Measurements from ENCODE around the gene CAMTA1. TPM values are rescaled to one million over a fixed set of nuclear protein-coding genes. Genes with fewer than 3 reads are reported as not detected.

CAMTA1 gene
- total and polyA plus RNA-seq, 4 donors, result 48.1 to 140 (median 52.3) TPM

DNA sequence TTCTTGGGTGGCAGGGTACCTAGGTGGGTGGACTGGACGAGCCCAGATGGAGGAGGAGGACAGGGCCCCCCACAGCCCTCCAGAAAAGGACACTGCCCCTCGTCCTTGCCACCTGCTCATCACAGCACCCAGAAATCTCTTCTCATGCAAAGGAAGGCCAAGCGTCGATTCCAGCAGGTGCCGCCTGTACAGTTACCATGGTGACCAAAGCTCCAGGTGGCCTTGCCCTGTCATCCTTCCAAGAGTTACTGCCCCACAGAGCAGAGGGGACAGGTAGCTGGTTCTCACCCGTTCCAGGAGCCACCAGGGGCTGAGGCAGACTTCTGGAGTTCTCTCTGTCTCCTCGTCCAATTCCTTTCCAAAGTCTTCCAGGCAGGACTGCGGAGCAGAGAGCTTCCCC is 865.9 kb downstream of the CAMTA1 start:
- H3K36me3 ChIP-seq (ENCODE audit: control insufficient read depth in 4 of 4, insufficient read depth in 4 of 4, low read length in 4 of 4), result no peaks in the 10 kb centered on the region
- H3K9ac ChIP-seq (ENCODE audit: insufficient read depth in 1 of 2, low read length in 2 of 2), result no peak overlapping the region
- H3K9me3 ChIP-seq (ENCODE audit: control insufficient read depth in 4 of 4, insufficient read depth in 3 of 4, low read length in 3 of 4), result no peaks in the 10 kb centered on the region
- DNase-seq (no peak), ATAC-seq (ENCODE audit: insufficient read depth, low FRiP score) (no peak)
- 92 to 93% methylated on average over 8 of the region's 8 CpGs for WGBS, 2 donors
- no peak overlapping the region for H3K4me3 ChIP-seq
- no peak overlapping the region for H3K27ac ChIP-seq (ENCODE audit: low read depth in 1 of 2, low read length in 1 of 2)
- TF ChIP-seq, protein P1, sequence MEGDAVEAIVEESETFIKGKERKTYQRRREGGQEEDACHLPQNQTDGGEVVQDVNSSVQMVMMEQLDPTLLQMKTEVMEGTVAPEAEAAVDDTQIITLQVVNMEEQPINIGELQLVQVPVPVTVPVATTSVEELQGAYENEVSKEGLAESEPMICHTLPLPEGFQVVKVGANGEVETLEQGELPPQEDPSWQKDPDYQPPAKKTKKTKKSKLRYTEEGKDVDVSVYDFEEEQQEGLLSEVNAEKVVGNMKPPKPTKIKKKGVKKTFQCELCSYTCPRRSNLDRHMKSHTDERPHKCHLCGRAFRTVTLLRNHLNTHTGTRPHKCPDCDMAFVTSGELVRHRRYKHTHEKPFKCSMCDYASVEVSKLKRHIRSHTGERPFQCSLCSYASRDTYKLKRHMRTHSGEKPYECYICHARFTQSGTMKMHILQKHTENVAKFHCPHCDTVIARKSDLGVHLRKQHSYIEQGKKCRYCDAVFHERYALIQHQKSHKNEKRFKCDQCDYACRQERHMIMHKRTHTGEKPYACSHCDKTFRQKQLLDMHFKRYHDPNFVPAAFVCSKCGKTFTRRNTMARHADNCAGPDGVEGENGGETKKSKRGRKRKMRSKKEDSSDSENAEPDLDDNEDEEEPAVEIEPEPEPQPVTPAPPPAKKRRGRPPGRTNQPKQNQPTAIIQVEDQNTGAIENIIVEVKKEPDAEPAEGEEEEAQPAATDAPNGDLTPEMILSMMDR (IDR thresholded peaks at IDR 0.05; ENCODE audit: control extremely low read depth, extremely low read depth), result no peak
- H3K27me3 ChIP-seq (ENCODE audit: control insufficient read depth in 3 of 3, insufficient read depth in 3 of 3, low read length in 2 of 3), result peaks cover 0 to 2% (median 0%) of the 10 kb centered on the region in 3 donors
- peaks cover 0 to 12% (median 0%) of the 10 kb centered on the region in 5 donors for H3K4me1 ChIP-seq (ENCODE audit: control insufficient read depth in 5 of 5, insufficient read depth in 5 of 5, low read length in 5 of 5)

DNA sequence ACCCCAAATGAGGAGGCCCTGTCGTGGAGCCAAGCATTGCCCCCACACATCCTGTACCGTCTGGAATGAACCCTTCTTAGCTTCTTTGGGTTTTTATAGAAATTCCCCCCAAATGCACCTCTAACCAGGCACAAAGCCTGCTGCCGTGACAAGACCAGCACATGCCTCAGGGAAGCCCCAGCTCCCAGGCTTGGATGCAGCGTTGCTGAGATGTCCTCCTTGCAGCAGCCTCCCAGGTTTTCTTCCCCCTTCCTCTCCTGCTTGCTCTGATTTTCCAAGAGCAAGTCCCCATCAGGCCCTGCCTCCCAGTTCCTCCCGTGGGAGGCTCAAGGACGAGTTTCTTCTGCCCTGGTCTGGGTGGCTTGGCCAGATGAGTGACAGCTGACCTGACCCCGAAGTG is 866.8 kb downstream of the CAMTA1 start:
- DNase-seq (no peak), ATAC-seq (ENCODE audit: insufficient read depth, low FRiP score) (no peak)
- 60 to 68% methylated on average over 7 of the region's 7 CpGs for WGBS, 2 donors
- Histone ChIP-seq H3K27me3 (ENCODE audit: control insufficient read depth in 3 of 3, insufficient read depth in 3 of 3, low read length in 2 of 3) (peaks cover 0 to 2% (median 0%) of the 10 kb centered on the region in 3 donors), H3K27ac (ENCODE audit: low read depth in 1 of 2, low read length in 1 of 2) (no peak overlapping the region), H3K4me3 (no peak overlapping the region), H3K9me3 (ENCODE audit: control insufficient read depth in 4 of 4, insufficient read depth in 3 of 4, low read length in 3 of 4) (no peaks in the 10 kb centered on the region), H3K9ac (ENCODE audit: insufficient read depth in 1 of 2, low read length in 2 of 2) (no peak overlapping the region), H3K4me1 (ENCODE audit: control insufficient read depth in 5 of 5, insufficient read depth in 5 of 5, low read length in 5 of 5) (peaks cover 0 to 12% (median 0%) of the 10 kb centered on the region in 5 donors), H3K36me3 (ENCODE audit: control insufficient read depth in 4 of 4, insufficient read depth in 4 of 4, low read length in 4 of 4) (no peaks in the 10 kb centered on the region)
- TF ChIP-seq, protein P1 (IDR thresholded peaks at IDR 0.05; ENCODE audit: control extremely low read depth, extremely low read depth), result no peak

GRCh38 chr1:7652515-7653098 is 867.4 kb downstream of the CAMTA1 start:
- Histone ChIP-seq H3K36me3 (ENCODE audit: control insufficient read depth in 4 of 4, insufficient read depth in 4 of 4, low read length in 4 of 4) (no peaks in the 10 kb centered on the region), H3K4me3 (no peak overlapping the region), H3K4me1 (ENCODE audit: control insufficient read depth in 5 of 5, insufficient read depth in 5 of 5, low read length in 5 of 5) (peaks cover 0 to 12% (median 0%) of the 10 kb centered on the region in 5 donors), H3K9ac (ENCODE audit: insufficient read depth in 1 of 2, low read length in 2 of 2) (no peak overlapping the region), H3K27me3 (ENCODE audit: control insufficient read depth in 3 of 3, insufficient read depth in 3 of 3, low read length in 2 of 3) (peaks cover 0 to 2% (median 0%) of the 10 kb centered on the region in 3 donors), H3K27ac (ENCODE audit: low read depth in 1 of 2, low read length in 1 of 2) (no peak overlapping the region), H3K9me3 (ENCODE audit: control insufficient read depth in 4 of 4, insufficient read depth in 3 of 4, low read length in 3 of 4) (no peaks in the 10 kb centered on the region)
- 68 to 77% methylated on average over 12 of the region's 12 CpGs for WGBS, 2 donors
- DNase-seq (no peak), ATAC-seq (ENCODE audit: insufficient read depth, low FRiP score) (no peak)
- TF ChIP-seq, protein P1 (IDR thresholded peaks at IDR 0.05; ENCODE audit: control extremely low read depth, extremely low read depth), result no peak

- Histone ChIP-seq H3K27me3 (ENCODE audit: control insufficient read depth in 3 of 3, insufficient read depth in 3 of 3, low read length in 2 of 3) (peaks cover 0 to 2% (median 0%) of the 10 kb centered on the region in 3 donors), H3K9me3 (ENCODE audit: control insufficient read depth in 4 of 4, insufficient read depth in 3 of 4, low read length in 3 of 4) (no peaks in the 10 kb centered on the region)
- 85 to 100% methylated on average over 1 of the region's 1 CpG for WGBS, 2 donors
These were observed 869.5 kb downstream of the CAMTA1 start for GRCh38 chr1:7654725-7655124.

More at GRCh38 chr1:7654725-7655124, 869.5 kb downstream of the CAMTA1 start:
- Histone ChIP-seq H3K36me3 (ENCODE audit: control insufficient read depth in 4 of 4, insufficient read depth in 4 of 4, low read length in 4 of 4) (no peaks in the 10 kb centered on the region), H3K9ac (ENCODE audit: insufficient read depth in 1 of 2, low read length in 2 of 2) (no peak overlapping the region), H3K27ac (ENCODE audit: low read depth in 1 of 2, low read length in 1 of 2) (no peak overlapping the region), H3K4me1 (ENCODE audit: control insufficient read depth in 5 of 5, insufficient read depth in 5 of 5, low read length in 5 of 5) (peaks cover 0 to 6% (median 0%) of the 10 kb centered on the region in 5 donors), H3K4me3 (no peak overlapping the region)
- TF ChIP-seq, protein P1 (IDR thresholded peaks at IDR 0.05; ENCODE audit: control extremely low read depth, extremely low read depth), result no peak
- no peak for ATAC-seq (ENCODE audit: insufficient read depth, low FRiP score)
- DNase-seq, result no peak

Data from lung (tissue), 12 donors.